ENCODE results near the gene EYS.
A peak's percentile ranks its signal among the peaks of the same experiment; 100 is the strongest.
"Not testable (repeated sequence)": the region's sequence is repeated elsewhere in the genome, so short reads cannot be mapped to it uniquely, and the experiment has no call there.

The EYS gene

GRCh38 chr6:63802606-63803206 is 1904.3 kb downstream of the EYS start:
- Histone ChIP-seq H3K9me3 (ENCODE audit: control insufficient read depth, insufficient read depth, low read length) (no peaks in the 10 kb centered on the region), H3K4me3 (ENCODE audit: low read length) (no peak overlapping the region), H3K27me3 (ENCODE audit: control insufficient read depth, low read length) (peaks cover 7% of the 10 kb centered on the region), H4K20me1 (ENCODE audit: control insufficient read depth, insufficient read depth, low read depth, low read length) (no peaks in the 10 kb centered on the region), H3K9me2 (replicated peaks; ENCODE audit: control insufficient read depth, low read length) (no peaks in the 10 kb centered on the region), H3K36me3 (ENCODE audit: control insufficient read depth, low read length) (no peaks in the 10 kb centered on the region), H3K79me2 (ENCODE audit: control insufficient read depth, low read length) (no peaks in the 10 kb centered on the region), H3K4me1 (ENCODE audit: control insufficient read depth, low read length) (no peaks in the 10 kb centered on the region), H3K27ac (ENCODE audit: low read depth, low read length) (no peak overlapping the region), H3K4me2 (ENCODE audit: low read length) (no peak overlapping the region), H3F3A (ENCODE audit: control insufficient read depth, insufficient read depth) (no peaks in the 10 kb centered on the region)
- TF ChIP-seq EZH2phosphoT487 (IDR thresholded peaks at IDR 0.05; ENCODE audit: borderline replicate concordance, low read length) (no peak), CTCF (IDR thresholded peaks at IDR 0.05; ENCODE audit: low read depth, low read length, poor library complexity, severe bottlenecking) (peak; percentile 59)

DNA sequence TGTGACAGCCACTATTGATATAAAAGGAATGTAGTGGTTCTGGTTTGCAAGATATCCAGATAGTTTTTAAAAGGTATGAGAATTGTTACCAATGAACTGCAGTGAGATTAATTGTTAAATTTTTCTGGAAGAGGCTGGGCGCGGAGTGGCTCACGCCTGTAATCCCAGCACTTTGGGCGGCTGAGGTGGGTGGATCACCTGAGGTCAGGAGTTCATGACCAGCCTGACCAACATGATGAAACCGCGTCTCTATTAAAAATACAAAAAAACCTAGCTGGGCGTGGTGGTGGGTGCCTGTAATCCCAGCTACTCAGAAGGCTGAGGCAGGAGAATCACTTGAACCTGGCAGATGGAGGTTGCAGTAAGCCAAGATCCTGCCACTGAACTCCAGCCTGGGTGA is 1906.6 kb downstream of the EYS start:
- not testable (repeated sequence) for H3K9me2 ChIP-seq (replicated peaks; ENCODE audit: control insufficient read depth, low read length); H3K4me3 ChIP-seq (ENCODE audit: low read length); H3K27ac ChIP-seq (ENCODE audit: low read depth, low read length); H3F3A ChIP-seq (ENCODE audit: control insufficient read depth, insufficient read depth); H3K9me3 ChIP-seq (ENCODE audit: control insufficient read depth, insufficient read depth, low read length); H3K4me2 ChIP-seq (ENCODE audit: low read length); H3K36me3 ChIP-seq (ENCODE audit: control insufficient read depth, low read length); H3K79me2 ChIP-seq (ENCODE audit: control insufficient read depth, low read length); H4K20me1 ChIP-seq (ENCODE audit: control insufficient read depth, insufficient read depth, low read depth, low read length); H3K4me1 ChIP-seq (ENCODE audit: control insufficient read depth, low read length)
- H3K27me3 ChIP-seq (ENCODE audit: control insufficient read depth, low read length): peaks cover 17% of the 10 kb centered on the region

GRCh38 chr6:63799813-63800212 is 1907.2 kb downstream of the EYS start:
- no peak overlapping the region for H3K4me3 ChIP-seq (ENCODE audit: low read length)
- H3K9me2 ChIP-seq (replicated peaks; ENCODE audit: control insufficient read depth, low read length): no peaks in the 10 kb centered on the region
- H3K79me2 ChIP-seq (ENCODE audit: control insufficient read depth, low read length): no peaks in the 10 kb centered on the region
- no peaks in the 10 kb centered on the region for H3K36me3 ChIP-seq (ENCODE audit: control insufficient read depth, low read length)
- H3F3A ChIP-seq (ENCODE audit: control insufficient read depth, insufficient read depth): no peaks in the 10 kb centered on the region
- no peak overlapping the region for H3K4me2 ChIP-seq (ENCODE audit: low read length)
- no peaks in the 10 kb centered on the region for H3K9me3 ChIP-seq (ENCODE audit: control insufficient read depth, insufficient read depth, low read length)
- no peak overlapping the region for H3K27ac ChIP-seq (ENCODE audit: low read depth, low read length)
- TF ChIP-seq EZH2phosphoT487 (IDR thresholded peaks at IDR 0.05; ENCODE audit: borderline replicate concordance, low read length): no peak
- TF ChIP-seq CTCF (IDR thresholded peaks at IDR 0.05; ENCODE audit: low read depth, low read length, poor library complexity, severe bottlenecking): no peak
- H3K27me3 ChIP-seq (ENCODE audit: control insufficient read depth, low read length): peaks cover 23% of the 10 kb centered on the region
- H4K20me1 ChIP-seq (ENCODE audit: control insufficient read depth, insufficient read depth, low read depth, low read length): no peaks in the 10 kb centered on the region
- H3K4me1 ChIP-seq (ENCODE audit: control insufficient read depth, low read length): no peaks in the 10 kb centered on the region

DNA sequence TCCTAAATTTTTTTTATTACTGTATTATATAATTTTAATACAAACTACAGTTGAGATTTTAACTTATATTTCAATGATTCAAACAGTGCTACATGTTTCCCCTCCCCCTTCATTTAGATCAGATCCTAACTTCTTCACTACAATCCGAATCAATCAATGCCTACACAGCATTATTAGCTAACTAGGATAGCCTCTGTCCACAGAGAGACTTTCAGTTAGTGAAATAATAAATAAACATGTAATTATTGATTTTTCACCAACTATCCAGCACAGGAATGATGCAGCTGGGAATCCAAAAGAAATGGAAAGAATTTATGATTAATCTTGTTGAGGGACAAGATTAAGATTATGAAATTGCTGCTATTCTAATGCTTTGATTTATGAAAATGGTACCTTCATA is 1907.7 kb downstream of the EYS start:
- Histone ChIP-seq H4K20me1 (ENCODE audit: control insufficient read depth, insufficient read depth, low read depth, low read length) (no peaks in the 10 kb centered on the region), H3K79me2 (ENCODE audit: control insufficient read depth, low read length) (no peaks in the 10 kb centered on the region), H3K9me3 (ENCODE audit: control insufficient read depth, insufficient read depth, low read length) (no peaks in the 10 kb centered on the region), H3K9me2 (replicated peaks; ENCODE audit: control insufficient read depth, low read length) (no peaks in the 10 kb centered on the region), H3K4me2 (ENCODE audit: low read length) (no peak overlapping the region), H3K4me1 (ENCODE audit: control insufficient read depth, low read length) (no peaks in the 10 kb centered on the region), H3F3A (ENCODE audit: control insufficient read depth, insufficient read depth) (no peaks in the 10 kb centered on the region), H3K4me3 (ENCODE audit: low read length) (no peak overlapping the region), H3K27me3 (ENCODE audit: control insufficient read depth, low read length) (peaks cover 28% of the 10 kb centered on the region), H3K36me3 (ENCODE audit: control insufficient read depth, low read length) (no peaks in the 10 kb centered on the region), H3K27ac (ENCODE audit: low read depth, low read length) (no peak overlapping the region)
- TF ChIP-seq CTCF (IDR thresholded peaks at IDR 0.05; ENCODE audit: low read depth, low read length, poor library complexity, severe bottlenecking): no peak
- no peak for TF ChIP-seq EZH2phosphoT487 (IDR thresholded peaks at IDR 0.05; ENCODE audit: borderline replicate concordance, low read length)
